DND-41 (cell line): ENCODE data around the gene TSPAN5.

ENCODE experiments used
- ATAC-seq: fragments of 200-7000 bp; cut with Tn5 transposase; 3 replicates; pipeline ENCODE4 v1.9.1; 2021; ENCODE audit warnings: low read depth; ENCODE audit not compliant: insufficient read depth
- DNase-seq: peaks from one replicate; pipeline ENCODE4 v3.0.0-alpha.2; 2020
- H2AFZ ChIP-seq: 2 replicates; pipeline ENCODE4 v1.6.0; 2012; ENCODE audit warnings: low read depth, low read length
- H3K27ac ChIP-seq: 2 replicates; pipeline ENCODE4 v1.5.1; 2012; ENCODE audit warnings: low read length, inconsistent platforms
- H3K27me3 ChIP-seq: fragments of 200-600 bp; sonication (generic); 2 replicates; pipeline ENCODE4 v1.6.0; 2012; ENCODE audit warnings: low read length, mild to moderate bottlenecking, inconsistent platforms; ENCODE audit not compliant: insufficient read depth, poor library complexity
- H3K36me3 ChIP-seq: 2 replicates; pipeline ENCODE4 v1.5.1; 2012; ENCODE audit warnings: low read length, inconsistent platforms; ENCODE audit not compliant: insufficient read depth
- H3K4me1 ChIP-seq: 2 replicates; pipeline ENCODE4 v1.5.1; 2012; ENCODE audit warnings: mild to moderate bottlenecking, low read length; ENCODE audit not compliant: insufficient read depth
- H3K4me2 ChIP-seq: 2 replicates; pipeline ENCODE4 v1.6.0; 2012; ENCODE audit warnings: mild to moderate bottlenecking, moderate library complexity, low read length, inconsistent platforms; ENCODE audit not compliant: insufficient read depth
- H3K4me3 ChIP-seq, 2 experiments: fragments of 200-600 bp in 1 of 2; shearing (Covaris generic) in 1 of 2; 2 replicates each; pipeline ENCODE4 v1.5.1; 2012 to 2016; ENCODE audit warnings: inconsistent platforms in 2 of 2, low read length in 2 of 2, mild to moderate bottlenecking in 2 of 2, low read depth in 1 of 2, moderate library complexity in 1 of 2
- H3K79me2 ChIP-seq: 2 replicates; pipeline ENCODE4 v1.6.0; 2012; ENCODE audit warnings: low read length, inconsistent platforms; ENCODE audit not compliant: insufficient read depth
- H3K9ac ChIP-seq: 2 replicates; pipeline ENCODE4 v1.6.0; 2012; ENCODE audit warnings: low read depth, mild to moderate bottlenecking, inconsistent platforms, low read length, moderate library complexity
- H3K9me3 ChIP-seq: 2 replicates; pipeline ENCODE4 v1.5.1; 2012; ENCODE audit warnings: low read length, moderate library complexity, mild to moderate bottlenecking, inconsistent platforms; ENCODE audit not compliant: insufficient read depth, severe bottlenecking
- H4K20me1 ChIP-seq: 2 replicates; pipeline ENCODE4 v1.6.0; 2012; ENCODE audit warnings: low read length; ENCODE audit not compliant: insufficient read depth
- CTCF ChIP-seq: IDR thresholded peaks from 2 replicates; pipeline ENCODE4 v1.5.1; 2012; ENCODE audit warnings: borderline replicate concordance, low read length, moderate library complexity, mild to moderate bottlenecking; ENCODE audit not compliant: poor library complexity, severe bottlenecking; ENCODE audit errors: extremely low read depth
- EZH2 ChIP-seq: IDR thresholded peaks from 3 replicates; pipeline ENCODE4 v1.6.1; 2012; ENCODE audit warnings: borderline replicate concordance, low read depth, mild to moderate bottlenecking, moderate library complexity, low read length, inconsistent platforms; ENCODE audit not compliant: severe bottlenecking

The TSPAN5 gene

GRCh38 chr4:98491899-98492559 lies 166.4 kb downstream of the TSPAN5 start:
- H3K27me3 ChIP-seq = no peaks in the 10 kb centered on the region
- no peaks in the 10 kb centered on the region for H3K36me3 ChIP-seq
- no peak overlapping the region for H3K4me3 ChIP-seq
- no peak overlapping the region for H3K9ac ChIP-seq
- ATAC-seq (no peak), DNase-seq (no peak)
- H3K9me3 ChIP-seq = no peaks in the 10 kb centered on the region
- TF ChIP-seq EZH2 (no peak), CTCF (no peak)
- H3K79me2 ChIP-seq = no peaks in the 10 kb centered on the region
- H3K4me1 ChIP-seq = no peaks in the 10 kb centered on the region
- no peak overlapping the region for H3K4me2 ChIP-seq
- no peak overlapping the region for H3K27ac ChIP-seq
- H4K20me1 ChIP-seq = no peaks in the 10 kb centered on the region
- no peak overlapping the region for H2AFZ ChIP-seq

GRCh38 chr4:98490251-98490650 lies 168.2 kb downstream of the TSPAN5 start:
- no peak for TF ChIP-seq EZH2
- TF ChIP-seq CTCF = no peak
- ATAC-seq = no peak

GRCh38 chr4:98485816-98486345 lies 172.5 kb downstream of the TSPAN5 start:
- Histone ChIP-seq H3K36me3 (no peaks in the 10 kb centered on the region), H3K9ac (no peak overlapping the region), H4K20me1 (no peaks in the 10 kb centered on the region), H3K4me2 (no peak overlapping the region), H3K4me1 (no peaks in the 10 kb centered on the region), H3K27ac (no peak overlapping the region), H3K27me3 (no peaks in the 10 kb centered on the region), H3K9me3 (no peaks in the 10 kb centered on the region), H3K79me2 (no peaks in the 10 kb centered on the region), H3K4me3 (no peak overlapping the region), H2AFZ (no peak overlapping the region)
- DNase-seq (no peak), ATAC-seq (no peak)
- no peak for TF ChIP-seq EZH2
- no peak for TF ChIP-seq CTCF

More at GRCh38 chr4:98490251-98490650, 168.2 kb downstream of the TSPAN5 start:
- Histone ChIP-seq H3K36me3 (no peaks in the 10 kb centered on the region), H3K79me2 (no peaks in the 10 kb centered on the region), H2AFZ (no peak overlapping the region), H3K27ac (no peak overlapping the region), H3K9me3 (no peaks in the 10 kb centered on the region), H3K4me2 (no peak overlapping the region), H4K20me1 (no peaks in the 10 kb centered on the region), H3K27me3 (no peaks in the 10 kb centered on the region), H3K4me1 (no peaks in the 10 kb centered on the region), H3K4me3 (no peak overlapping the region), H3K9ac (no peak overlapping the region)
- DNase-seq = no peak
